G401.6 (cell line): ENCODE data around the gene PCDHA5.
"Not testable (repeated sequence)": the region's sequence is repeated elsewhere in the genome, so short reads cannot be mapped to it uniquely, and the experiment has no call there.

ENCODE experiments used
- FAIRE-seq: peaks from 2 replicates; lab custom pipeline; 2012; peaks lifted over from hg19 to GRCh38; lab: Jason Lieb, UNC

PCDHA5 gene

GRCh38 chr5:140823475-140823874 lies 2.1 kb downstream of the PCDHA5 start:
- no peak for FAIRE-seq

- FAIRE-seq = no peak
Observed at GRCh38 chr5:140827704-140828361, 6.4 kb downstream of the PCDHA5 start, which contains the start of gene PCDHA6. TSS of gene PCDHA6 (plus strand) at chr5:140827960. CDS start at chr5:140828092, 132 bp downstream.

- FAIRE-seq = no peak
Observed at GRCh38 chr5:140828362-140828737, 6.9 kb downstream of the PCDHA5 start.

GRCh38 chr5:140829511-140830501 lies 8.4 kb downstream of the PCDHA5 start:
- FAIRE-seq = not testable (repeated sequence)

GRCh38 chr5:140833993-140834392 lies 12.6 kb downstream of the PCDHA5 start, which contains the start of gene PCDHA7:
TSS of gene PCDHA7 (plus strand) at chr5:140834269. CDS start at chr5:140834384, 115 bp downstream.
- no peak for FAIRE-seq

- not testable (repeated sequence) for FAIRE-seq
Observed at GRCh38 chr5:140834439-140835008, 13.1 kb downstream of the PCDHA5 start.

GRCh38 chr5:140835622-140836510 lies 14.5 kb downstream of the PCDHA5 start:
- no peak for FAIRE-seq

- peak; percentile 92 for FAIRE-seq
Observed at GRCh38 chr5:140840978-140841962, 19.9 kb downstream of the PCDHA5 start, which contains the start of gene PCDHA8. TSS of gene PCDHA8 (plus strand) at chr5:140841187. CDS start at chr5:140841322, 135 bp downstream.

GRCh38 chr5:140842798-140843733 lies 21.7 kb downstream of the PCDHA5 start:
- FAIRE-seq = no peak

- not testable (repeated sequence) for FAIRE-seq
Observed at GRCh38 chr5:140848139-140849102, 27.0 kb downstream of the PCDHA5 start, which contains the start of gene PCDHA9. TSS of gene PCDHA9 (plus strand) at chr5:140848382. CDS start at chr5:140848496, 114 bp downstream.

GRCh38 chr5:140849831-140850634 lies 28.6 kb downstream of the PCDHA5 start:
- FAIRE-seq = not testable (repeated sequence)

- FAIRE-seq = no peak
Observed at GRCh38 chr5:140855772-140856674, 34.6 kb downstream of the PCDHA5 start, which contains the start of gene PCDHA10. TSS of gene PCDHA10 (plus strand) at chr5:140855897. CDS start at chr5:140856049, 152 bp downstream.

- FAIRE-seq = no peak
Observed at GRCh38 chr5:140857177-140857986, 36.0 kb downstream of the PCDHA5 start.

GRCh38 chr5:140857987-140858240 lies 36.5 kb downstream of the PCDHA5 start:
- FAIRE-seq = no peak
